H1 (cell line): ENCODE results near the gene ADGRL3. TPM values are rescaled to one million over a fixed set of nuclear protein-coding genes. Genes with fewer than 3 reads are reported as not detected.
"Not testable (repeated sequence)": the region's sequence is repeated elsewhere in the genome, so short reads cannot be mapped to it uniquely, and the experiment has no call there.

Source experiments
- CTCF ChIA-PET: fragments of 300-600 bp; sonication (Branson Sonifier 250); formaldehyde crosslinking; loops from one replicate; lab custom pipeline; 2021; ENCODE audit not compliant: partially characterized antibody; lab: Charles Lee
- POLR2A ChIA-PET: fragments of 300-600 bp; sonication (Branson Sonifier 250); formaldehyde crosslinking; loops from one replicate; lab custom pipeline; 2021; ENCODE audit warnings: inconsistent platforms; ENCODE audit not compliant: partially characterized antibody; lab: Charles Lee
- DNase-seq, 2 experiments: peaks; one replicate each; pipeline versions ENCODE4 v3.0.0 to v3.0.0-alpha.2; 2010 to 2022; ENCODE audit warnings: low spot score in 2 of 2, low read depth in 1 of 2, mixed read lengths in 1 of 2
- FAIRE-seq: peaks from 2 replicates; lab custom pipeline; 2011; peaks lifted over from hg19 to GRCh38; lab: Jason Lieb, UNC
- H2AFZ ChIP-seq: 2 replicates; pipeline ENCODE4 v1.8.1; 2012; ENCODE audit warnings: low read length, inconsistent platforms
- H2AK5ac ChIP-seq: 2 replicates; pipeline ENCODE4 v1.6.1; 2013; ENCODE audit warnings: low read depth, low read length
- H2BK120ac ChIP-seq: replicated peaks from 2 replicates; pipeline ENCODE3; 2013; ENCODE audit warnings: low read depth, low read length, inconsistent platforms
- H2BK12ac ChIP-seq: 2 replicates; pipeline ENCODE4 v1.6.1; 2013; ENCODE audit warnings: low read depth, low read length
- H2BK15ac ChIP-seq: 2 replicates; pipeline ENCODE4 v1.6.1; 2013; ENCODE audit warnings: low read length
- H2BK20ac ChIP-seq: 2 replicates; pipeline ENCODE4 v1.6.1; 2013; ENCODE audit warnings: low read length
- H2BK5ac ChIP-seq: 2 replicates; pipeline ENCODE4 v1.6.1; 2013; ENCODE audit warnings: low read depth, low read length
- H3K14ac ChIP-seq: 2 replicates; pipeline ENCODE4 v1.6.1; 2013; ENCODE audit warnings: inconsistent platforms; ENCODE audit not compliant: insufficient read length
- H3K18ac ChIP-seq: 2 replicates; pipeline ENCODE4 v1.6.1; 2013; ENCODE audit warnings: low read length; ENCODE audit errors: extremely low read depth
- H3K23ac ChIP-seq: 2 replicates; pipeline ENCODE4 v1.6.1; 2013; ENCODE audit warnings: inconsistent platforms; ENCODE audit not compliant: insufficient read length
- H3K23me2 ChIP-seq: 2 replicates; pipeline ENCODE4 v1.6.1; 2013; ENCODE audit warnings: low read depth, low read length
- H3K27ac ChIP-seq: 2 replicates; pipeline ENCODE4 v1.6.1; 2011; ENCODE audit warnings: low read depth, low read length, inconsistent platforms
- H3K27me3 ChIP-seq, 4 experiments: replicated peaks in 1 of 4; 1 replicate in 1 of 4; 2 replicates in 3 of 4; pipeline versions ENCODE4 v1.6.1 to v1.8.1; 2011 to 2013; ENCODE audit warnings: low read length in 3 of 4, mild to moderate bottlenecking in 3 of 4, inconsistent platforms in 2 of 4, mixed read lengths in 2 of 4, moderate library complexity in 1 of 4; ENCODE audit not compliant: control insufficient read depth in 3 of 4, insufficient read depth in 3 of 4; ENCODE audit errors: extremely low read depth in 1 of 4
- H3K36me3 ChIP-seq, 4 experiments: 2 replicates each; pipeline versions ENCODE4 v1.6.1 to v1.8.1; 2011 to 2013; ENCODE audit warnings: mild to moderate bottlenecking in 4 of 4, low read length in 3 of 4, moderate library complexity in 2 of 4, control low read depth in 1 of 4, inconsistent platforms in 1 of 4; ENCODE audit not compliant: insufficient read depth in 4 of 4, control insufficient read depth in 2 of 4
- H3K4ac ChIP-seq: replicated peaks from 2 replicates; pipeline ENCODE3; 2013; ENCODE audit warnings: low read length, low read depth, mixed read lengths, inconsistent platforms; ENCODE audit not compliant: insufficient read length
- H3K4me1 ChIP-seq, 4 experiments: replicated peaks in 1 of 4; 1 replicate in 1 of 4; 2 replicates in 3 of 4; pipeline versions ENCODE4 v1.6.1 to v1.8.1; 2011 to 2013; ENCODE audit warnings: low read length in 3 of 4, inconsistent platforms in 2 of 4, mixed read lengths in 1 of 4; ENCODE audit not compliant: insufficient read depth in 4 of 4, control insufficient read depth in 3 of 4
- H3K4me2 ChIP-seq, 2 experiments: 2 replicates each; pipeline versions ENCODE4 v1.6.1 to v1.8.1; 2011 to 2013; ENCODE audit warnings: low read depth in 2 of 2, low read length in 2 of 2, control low read depth in 1 of 2, inconsistent platforms in 1 of 2, mild to moderate bottlenecking in 1 of 2; ENCODE audit not compliant: insufficient read depth in 1 of 2
- H3K4me3 ChIP-seq, 4 experiments: fragments of 200-600, 300-600 bp in 1 of 4; sonication (generic), shearing (Covaris generic), sonication (Bioruptor Twin) in 1 of 4; 2 replicates each; pipeline versions ENCODE4 v1.5.1 to v1.8.1; 2011 to 2016; ENCODE audit warnings: low read length in 4 of 4, low read depth in 3 of 4, control low read depth in 2 of 4, inconsistent platforms in 2 of 4, mild to moderate bottlenecking in 2 of 4, mixed read lengths in 1 of 4, moderate library complexity in 1 of 4; ENCODE audit not compliant: insufficient read depth in 2 of 4; ENCODE audit errors: extremely low read depth in 1 of 4
- H3K56ac ChIP-seq: replicated peaks from 2 replicates; pipeline ENCODE3; 2013; ENCODE audit warnings: low read depth, mild to moderate bottlenecking, mixed read lengths, low read length, inconsistent platforms; ENCODE audit not compliant: insufficient read length
- H3K79me1 ChIP-seq: 2 replicates; pipeline ENCODE4 v1.6.1; 2013; ENCODE audit warnings: low read depth, low read length, control low read depth
- H3K79me2 ChIP-seq, 2 experiments: 2 replicates each; pipeline versions ENCODE4 v1.6.1 to v1.8.1; 2012 to 2013; ENCODE audit warnings: low read length in 2 of 2, mild to moderate bottlenecking in 2 of 2, inconsistent platforms in 1 of 2; ENCODE audit not compliant: insufficient read depth in 2 of 2, control insufficient read depth in 1 of 2
- H3K9ac ChIP-seq, 4 experiments: replicated peaks in 1 of 4; 1 replicate in 1 of 4; 2 replicates in 3 of 4; pipeline versions ENCODE4 v1.6.1 to v1.8.1; 2011 to 2013; ENCODE audit warnings: low read depth in 3 of 4, low read length in 3 of 4, control low read depth in 2 of 4, mild to moderate bottlenecking in 2 of 4, moderate library complexity in 2 of 4, inconsistent platforms in 1 of 4; ENCODE audit errors: extremely low read depth in 1 of 4
- H3K9me3 ChIP-seq, 2 experiments: 2 replicates each; pipeline versions ENCODE4 v1.6.1 to v1.8.1; 2012 to 2013; ENCODE audit warnings: mild to moderate bottlenecking in 2 of 2, moderate library complexity in 2 of 2, control low read depth in 1 of 2, inconsistent platforms in 1 of 2, low read depth in 1 of 2, low read length in 1 of 2, mixed read lengths in 1 of 2; ENCODE audit not compliant: insufficient read depth in 2 of 2
- H4K20me1 ChIP-seq, 2 experiments: replicated peaks in 1 of 2; 2 replicates each; pipeline versions ENCODE3 to v1.8.1; 2011 to 2013; ENCODE audit warnings: inconsistent platforms in 2 of 2, low read length in 2 of 2, mild to moderate bottlenecking in 1 of 2; ENCODE audit not compliant: insufficient read depth in 2 of 2, control insufficient read depth in 1 of 2
- H4K5ac ChIP-seq: 2 replicates; pipeline ENCODE4 v1.6.1; 2013; ENCODE audit warnings: low read length, low read depth, mixed read lengths, inconsistent platforms; ENCODE audit not compliant: insufficient read length
- H4K8ac ChIP-seq: 2 replicates; pipeline ENCODE4 v1.8.0; 2013; ENCODE audit warnings: mild to moderate bottlenecking, moderate library complexity, low read length, inconsistent platforms; ENCODE audit not compliant: insufficient read depth; ENCODE audit errors: extremely low read depth
- H4K91ac ChIP-seq: replicated peaks from 2 replicates; pipeline ENCODE3; 2013; ENCODE audit warnings: low read length, mixed read lengths, inconsistent platforms; ENCODE audit not compliant: insufficient read length
- CHD2 ChIP-seq: IDR thresholded peaks from 2 replicates; pipeline ENCODE4 v1.6.1; 2012; ENCODE audit warnings: low read length, improper control_type of control experiment
- FOSL1 ChIP-seq: IDR thresholded peaks from 2 replicates; pipeline ENCODE4 v1.6.1; 2011; ENCODE audit warnings: mild to moderate bottlenecking, low read depth, low read length, moderate library complexity; ENCODE audit not compliant: insufficient read depth
- GTF2F1 ChIP-seq: IDR thresholded peaks from 2 replicates; pipeline ENCODE4 v1.6.1; 2012; ENCODE audit warnings: low read depth, low read length, improper control_type of control experiment, borderline replicate concordance
- POLR2A ChIP-seq, 2 experiments: IDR thresholded peaks; 1 replicate in 1 of 2; 2 replicates in 1 of 2; pipeline ENCODE4 v1.6.1; 2011; ENCODE audit warnings: low read depth in 2 of 2, low read length in 2 of 2, mild to moderate bottlenecking in 2 of 2; ENCODE audit errors: control extremely low read depth in 1 of 2
- POLR2AphosphoS5 ChIP-seq: IDR thresholded peaks from 2 replicates; pipeline ENCODE4 v1.6.1; 2011; ENCODE audit warnings: low read depth, low read length
- TAF7 ChIP-seq: optimal IDR thresholded peaks from 2 replicates; pipeline ENCODE3; 2011; ENCODE audit warnings: low read depth, mild to moderate bottlenecking, inconsistent platforms, low read length, moderate library complexity, borderline replicate concordance
- WGBS, 2 experiments: shearing (Covaris generic) in 1 of 2; methylation state at CpG; one replicate each; pipeline versions ENCODE4 v1.1.6 to v1.1.7; 2013 to 2015; ENCODE audit warnings: low lambda C conversion rate in 2 of 2, mixed read lengths in 2 of 2, inconsistent platforms in 1 of 2, low coverage in 1 of 2, missing lambda C conversion rate in 1 of 2; ENCODE audit not compliant: insufficient replicate concordance in 2 of 2, insufficient coverage in 1 of 2, insufficient read length in 1 of 2; ENCODE audit errors: extremely low coverage in 1 of 2, missing lambda C conversion rate in 1 of 2; 5-methylcytosine and 5-hydroxymethylcytosine counted together
- polyA plus RNA-seq, 7 experiments: library from polyadenylated mRNA; depleted of rRNA in 3 of 7; stranded (reverse) in 5 of 7; unstranded in 2 of 7; fragments of >200 nt in 5 of 7; fragments of 200-250 nt in 2 of 7; gene quantifications; 1 replicate in 5 of 7; 2 replicates in 1 of 7; 4 replicates in 1 of 7; pipeline versions ENCODE4 v1.2.1 to v1.2.3, GENCODE V29; 2011 to 2013; ENCODE audit warnings: missing spikeins in 2 of 7, mixed read lengths in 2 of 7
- total RNA-seq: library from RNA; stranded (reverse); fragmentation: NEBNext Ultra II Directional; extraction: Animal tissue kit (Norgen Biotek cat#: 25700); gene quantifications from 2 replicates; pipeline ENCODE4 v1.2.1, GENCODE V29; 2021

The ADGRL3 gene
- total and polyA plus RNA-seq, 2 of the 8 experiments (the other 6 are each of a cell fraction or from before 2014, with no cell fraction given) = 6.6 to 13.0 TPM

DNA sequence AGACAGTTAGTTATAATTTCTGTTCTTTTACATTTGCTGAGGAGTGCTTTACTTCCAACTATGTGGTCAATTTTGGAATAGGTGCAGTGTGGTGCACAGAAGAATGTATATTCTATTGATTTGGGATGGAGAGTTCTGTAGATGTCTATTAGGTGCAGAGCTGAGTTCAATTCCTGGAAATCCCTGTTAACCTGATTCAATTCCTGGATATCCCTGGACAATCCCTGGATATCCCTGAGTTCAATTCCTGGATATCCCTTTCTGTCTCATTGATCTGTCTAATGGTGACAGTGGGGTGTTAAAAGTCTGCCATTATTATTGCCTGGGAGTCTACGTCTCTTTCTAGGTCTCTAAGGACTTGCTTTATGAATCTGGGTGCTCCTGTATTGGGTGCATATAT lies 557.9 kb downstream of the ADGRL3 start:
- H2BK20ac ChIP-seq, H3K14ac ChIP-seq, H4K91ac ChIP-seq, H3K56ac ChIP-seq, H2BK120ac ChIP-seq, H3K4me2 ChIP-seq, FAIRE-seq, H3K4me3 ChIP-seq, H2BK15ac ChIP-seq, CTCF ChIA-PET, H3K9ac ChIP-seq, H3K4me1 ChIP-seq, H3K18ac ChIP-seq, H2BK12ac ChIP-seq, H3K79me1 ChIP-seq, H2AK5ac ChIP-seq, H3K79me2 ChIP-seq, DNase-seq, H4K5ac ChIP-seq, H3K23ac ChIP-seq, H2AFZ ChIP-seq, H3K27me3 ChIP-seq, H2BK5ac ChIP-seq, H3K23me2 ChIP-seq, H4K8ac ChIP-seq, H3K4ac ChIP-seq, H4K20me1 ChIP-seq, H3K27ac ChIP-seq: not testable (repeated sequence)
- Histone ChIP-seq H3K36me3 (peaks cover 22 to 54% (median 39%) of the 10 kb centered on the region in 4 experiments), H3K9me3 (peaks cover 63 to 65% of the 10 kb centered on the region in 2 experiments)
- 0 out of 2 replicates have a peak, but pooled peaks have one; percentile 67 for TF ChIP-seq CHD2
- peak; percentile 60 to 83 for TF ChIP-seq POLR2A (IDR thresholded peaks at IDR 0.05; ENCODE audit: control extremely low read depth in 1 of 2, low read depth in 2 of 2, low read length in 2 of 2)
- peak; percentile 76 for TF ChIP-seq POLR2AphosphoS5
- TF ChIP-seq TAF7 = peak; percentile 41
- peak; percentile 16; the same call in 1 of the 2 replicates for TF ChIP-seq GTF2F1
- 0 out of 2 replicates have a peak, but pooled peaks have one; percentile 8 for TF ChIP-seq FOSL1
- POLR2A ChIA-PET = interaction anchor here (0.9 to 2.0 kb wide), 3 partner anchors 13 to 166 kb away, joined by 3 to 6 read pairs (median 3); no protein-coding TSS in a partner anchor
- 88% methylated on average over 1 of the region's 1 CpG; no CpG with 5 or more reads in 1 of the 2 experiments for WGBS, 2 experiments
